Testis (tissue), 2 donors: ENCODE data around the gene CELF4.

Experiments
- CTCF ChIP-seq, 3 experiments: fragments of 450-650 bp in 2 of 3; fragments of 200-600 bp in 1 of 3; sonication (generic) in 1 of 3; IDR thresholded peaks; one replicate each; pipeline ENCODE4 v1.5.1; 2016 to 2019; ENCODE audit warnings: antibody characterized with exemption in 3 of 3, mild to moderate bottlenecking in 2 of 3, moderate library complexity in 1 of 3
- POLR2A ChIP-seq: fragments of 450-650 bp; IDR thresholded peaks from one replicate; pipeline ENCODE4 v1.6.1; 2017; ENCODE audit warnings: antibody characterized with exemption, mild to moderate bottlenecking, moderate library complexity

- TF ChIP-seq CTCF (IDR thresholded peaks at IDR 0.05) (no peak), POLR2A (no peak)
Measured at GRCh38 chr18:37567061-37567993, 1.7 kb upstream of the CELF4 start.
